Activated B cell treated with CpG ODN at 0.5 μM for 24 hours (primary cell): ENCODE measurements around the gene ANKRD34A. TPM values are rescaled to one million over a fixed set of nuclear protein-coding genes. Genes with fewer than 3 reads are reported as not detected.

Experiments
- ATAC-seq: fragments of 200-7000 bp; cut with Tn5 transposase; one replicate; pipeline ENCODE4 v1.10.0; 2021; ENCODE audit warnings: low read depth, mild to moderate bottlenecking, moderate library complexity
- CTCF ChIA-PET: fragments of 350-600 bp; sonication (Branson Sonifier 250); formaldehyde crosslinking; loops from one replicate; lab custom pipeline; 2021; ENCODE audit warnings: antibody characterized with exemption; lab: Charles Lee
- POLR2A ChIA-PET: fragments of 350-600 bp; sonication (Branson Sonifier 250); formaldehyde crosslinking; loops from one replicate; lab custom pipeline; 2021; ENCODE audit warnings: antibody characterized with exemption; lab: Charles Lee
- DNase-seq: peaks from one replicate; pipeline ENCODE4 v3.0.0; 2022
- H3K27ac Mint-ChIP-seq: one replicate; pipeline ENCODE4 v1.8.0; 2020; ENCODE audit warnings: mixed read lengths
- H3K27me3 Mint-ChIP-seq: one replicate; pipeline ENCODE4 v1.8.0; 2021; ENCODE audit warnings: mixed read lengths
- H3K36me3 Mint-ChIP-seq: one replicate; pipeline ENCODE4 v1.8.0; 2021; ENCODE audit warnings: low read depth, mixed read lengths
- H3K4me1 Mint-ChIP-seq: one replicate; pipeline ENCODE4 v1.8.0; 2021; ENCODE audit warnings: mixed read lengths
- H3K4me3 Mint-ChIP-seq: one replicate; pipeline ENCODE4 v1.8.0; 2020; ENCODE audit warnings: mild to moderate bottlenecking, mixed read lengths
- H3K9me3 Mint-ChIP-seq: one replicate; pipeline ENCODE4 v1.8.0; 2020; ENCODE audit warnings: mixed read lengths
- intact Hi-C: fragments of 100-400 bp; cut with micrococcal nuclease; formaldehyde crosslinking; loops from one replicate; pipeline ENCODE4 v1.15.1; 2024
- total RNA-seq: library from RNA; stranded (reverse); gene quantifications from 2 replicates; pipeline ENCODE4 v1.2.3, GENCODE V29; 2022
- TF ChIP-seq, protein P1 (sequence below): fragments of 200-600 bp; IDR thresholded peaks from one replicate; pipeline ENCODE4 v1.8.0; 2022; ENCODE audit warnings: antibody characterized with exemption, mild to moderate bottlenecking

The ANKRD34A gene
- total RNA-seq, 1 donor from 2014 or later = 1.4 TPM

DNA sequence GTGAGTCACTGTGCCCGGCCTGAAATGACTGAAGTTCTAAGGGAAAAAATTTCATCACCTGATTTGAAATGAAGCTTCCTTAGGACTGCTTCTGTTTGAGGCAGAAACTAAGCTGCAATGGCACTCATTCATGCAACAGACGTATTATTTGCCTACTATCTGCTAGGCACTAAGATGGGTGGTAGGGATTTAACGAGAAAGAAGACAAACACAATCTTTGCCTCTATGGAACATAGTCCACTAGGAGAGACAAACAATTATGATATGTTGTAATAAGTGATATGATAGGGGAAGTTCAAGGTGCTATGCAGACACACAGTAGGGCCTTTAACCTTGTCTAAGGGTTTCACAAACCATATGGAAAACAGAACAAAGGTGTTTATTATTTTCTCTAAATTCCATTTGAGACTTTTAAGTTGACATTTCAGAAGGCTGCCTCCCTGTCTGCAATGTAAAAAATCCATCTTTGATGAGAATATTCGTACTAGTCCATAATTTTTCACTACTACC lies 17.8 kb downstream of the ANKRD34A start:
- Mint-ChIP-seq H3K27ac (no peak overlapping the region), H3K36me3 (peaks cover 46% of the 10 kb centered on the region), H3K27me3 (no peaks in the 10 kb centered on the region), H3K4me1 (no peaks in the 10 kb centered on the region), H3K4me3 (no peak overlapping the region), H3K9me3 (no peaks in the 10 kb centered on the region)
- TF ChIP-seq, protein P1, sequence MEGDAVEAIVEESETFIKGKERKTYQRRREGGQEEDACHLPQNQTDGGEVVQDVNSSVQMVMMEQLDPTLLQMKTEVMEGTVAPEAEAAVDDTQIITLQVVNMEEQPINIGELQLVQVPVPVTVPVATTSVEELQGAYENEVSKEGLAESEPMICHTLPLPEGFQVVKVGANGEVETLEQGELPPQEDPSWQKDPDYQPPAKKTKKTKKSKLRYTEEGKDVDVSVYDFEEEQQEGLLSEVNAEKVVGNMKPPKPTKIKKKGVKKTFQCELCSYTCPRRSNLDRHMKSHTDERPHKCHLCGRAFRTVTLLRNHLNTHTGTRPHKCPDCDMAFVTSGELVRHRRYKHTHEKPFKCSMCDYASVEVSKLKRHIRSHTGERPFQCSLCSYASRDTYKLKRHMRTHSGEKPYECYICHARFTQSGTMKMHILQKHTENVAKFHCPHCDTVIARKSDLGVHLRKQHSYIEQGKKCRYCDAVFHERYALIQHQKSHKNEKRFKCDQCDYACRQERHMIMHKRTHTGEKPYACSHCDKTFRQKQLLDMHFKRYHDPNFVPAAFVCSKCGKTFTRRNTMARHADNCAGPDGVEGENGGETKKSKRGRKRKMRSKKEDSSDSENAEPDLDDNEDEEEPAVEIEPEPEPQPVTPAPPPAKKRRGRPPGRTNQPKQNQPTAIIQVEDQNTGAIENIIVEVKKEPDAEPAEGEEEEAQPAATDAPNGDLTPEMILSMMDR = no peak
- ChIA-PET CTCF (no interaction called here), POLR2A (no interaction called here)
- intact Hi-C loops = no loop called here
- DNase-seq = no peak
- ATAC-seq = no peak

DNA sequence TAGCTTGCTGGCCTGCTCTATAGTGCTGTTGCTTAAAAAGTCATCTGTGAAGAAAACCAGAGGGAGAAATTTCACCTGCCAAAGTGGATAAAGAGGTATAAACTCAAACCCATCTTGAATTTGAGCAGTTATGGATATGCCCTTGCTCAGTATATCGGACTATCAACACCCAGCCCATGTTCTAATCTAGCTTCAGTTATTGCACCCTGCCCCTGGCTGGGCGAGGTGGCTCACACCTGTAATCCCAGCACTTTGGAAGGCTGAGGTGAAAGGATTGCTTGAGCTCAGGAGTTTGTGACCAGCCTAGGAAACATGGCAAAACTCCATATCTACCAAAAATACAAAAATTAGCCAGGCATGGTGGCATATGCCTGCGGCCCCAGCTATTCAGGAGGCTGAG lies 19.8 kb downstream of the ANKRD34A start:
- ChIA-PET POLR2A (interaction anchor here (0.8 to 1.4 kb wide), 2 partner anchors 17 to 19 kb away, joined by 4 read pairs; partner anchors contain the start of genes ANKRD34A and RBM8A), CTCF (no interaction called here)
- Mint-ChIP-seq H3K4me1 (no peaks in the 10 kb centered on the region), H3K36me3 (peaks cover 47% of the 10 kb centered on the region), H3K4me3 (no peak overlapping the region), H3K27ac (no peak overlapping the region), H3K27me3 (no peaks in the 10 kb centered on the region), H3K9me3 (no peaks in the 10 kb centered on the region)
- intact Hi-C loops = no loop called here
- TF ChIP-seq, protein P1 = no peak
- DNase-seq (no peak), ATAC-seq (no peak)

DNA sequence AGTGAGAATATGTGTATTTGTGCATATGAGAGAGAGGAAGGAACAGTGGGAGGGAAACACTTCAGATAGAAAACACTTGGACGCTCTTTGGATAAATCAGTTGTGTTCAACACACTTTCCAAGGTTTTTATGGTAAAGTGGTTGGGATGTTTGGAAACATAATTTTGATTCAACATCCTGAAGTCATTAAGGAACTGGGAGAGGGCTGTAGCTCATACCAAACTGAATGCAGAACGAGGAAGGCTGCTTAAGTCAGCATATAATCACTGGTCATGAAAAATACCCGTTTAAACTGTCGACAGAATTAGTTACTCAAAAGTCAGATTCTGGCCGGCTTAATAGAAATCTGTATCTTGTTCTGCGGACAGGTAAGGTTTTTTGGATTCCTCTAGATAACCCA lies 21.5 kb downstream of the ANKRD34A start:
- POLR2A ChIA-PET = interaction anchor here (1.6 kb wide), 1 partner anchor 24 kb away, joined by 5 read pairs; the partner anchor contains the start of gene PEX11B
- Mint-ChIP-seq H3K9me3 (no peaks in the 10 kb centered on the region), H3K27me3 (no peaks in the 10 kb centered on the region), H3K27ac (no peak overlapping the region), H3K4me3 (no peak overlapping the region), H3K36me3 (peaks cover 44% of the 10 kb centered on the region), H3K4me1 (no peaks in the 10 kb centered on the region)
- CTCF ChIA-PET = interaction anchor here (2.0 kb wide), 1 partner anchor 15 kb away, joined by 5 read pairs; the partner anchor contains the start of gene LIX1L
- DNase-seq (no peak), ATAC-seq (no peak)
- intact Hi-C loops = no loop called here
- TF ChIP-seq, protein P1 = no peak

DNA sequence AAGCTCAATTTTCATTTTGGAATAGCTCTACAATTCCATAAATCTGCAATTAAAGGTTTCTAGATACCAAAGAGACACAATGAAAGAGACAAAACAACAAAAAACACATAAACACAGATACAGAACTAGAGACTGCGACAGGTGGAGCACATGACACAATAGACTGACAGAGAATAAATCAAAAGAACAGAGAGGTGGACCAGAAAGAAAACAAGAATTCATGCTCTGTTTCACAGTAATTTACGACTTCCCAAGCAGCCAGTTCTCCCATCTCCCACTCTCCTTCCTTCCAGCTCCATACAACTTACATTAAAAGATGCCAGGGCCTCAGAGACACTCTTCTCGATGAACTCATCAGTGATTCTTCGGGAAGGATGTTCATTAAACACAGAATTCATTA lies 22.0 kb downstream of the ANKRD34A start:
- CTCF ChIA-PET = interaction anchor here (2.0 kb wide), 1 partner anchor 15 kb away, joined by 5 read pairs; the partner anchor contains the start of gene LIX1L
- H3K4me3 Mint-ChIP-seq = no peak overlapping the region
- H3K36me3 Mint-ChIP-seq = peaks cover 47% of the 10 kb centered on the region
- intact Hi-C loops = no loop called here
- no peaks in the 10 kb centered on the region for H3K4me1 Mint-ChIP-seq
- H3K27ac Mint-ChIP-seq = no peak overlapping the region
- DNase-seq = no peak
- ATAC-seq = no peak
- TF ChIP-seq, protein P1 = no peak
- H3K27me3 Mint-ChIP-seq = no peaks in the 10 kb centered on the region
- POLR2A ChIA-PET = interaction anchor here (0.6 to 1.6 kb wide), 2 partner anchors 24 to 90 kb away, joined by 5 read pairs; partner anchors contain the start of gene PEX11B
- H3K9me3 Mint-ChIP-seq = no peaks in the 10 kb centered on the region

DNA sequence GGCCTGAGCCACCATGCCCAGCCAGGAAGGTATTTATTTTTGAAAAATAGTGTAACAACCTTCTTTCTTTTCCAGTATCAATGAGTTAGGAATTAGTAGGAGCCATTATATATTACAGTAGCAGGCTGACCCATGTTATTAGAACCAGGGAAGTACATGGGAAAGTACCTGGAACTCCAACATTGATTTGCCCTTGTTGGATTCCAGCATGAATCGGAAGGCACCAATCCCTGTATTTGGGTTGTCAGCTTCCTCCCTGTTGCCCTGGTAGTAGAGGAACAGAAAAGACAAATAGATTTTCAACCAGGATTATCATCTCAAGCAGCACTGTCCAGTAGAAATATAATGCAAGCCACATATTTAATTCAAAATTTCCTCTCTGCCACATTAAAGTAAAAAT lies 26.9 kb downstream of the ANKRD34A start:
- ATAC-seq = no peak
- H3K27me3 Mint-ChIP-seq = no peaks in the 10 kb centered on the region
- H3K36me3 Mint-ChIP-seq = peaks cover 44% of the 10 kb centered on the region
- ChIA-PET POLR2A (interaction anchor here (0.6 to 2.4 kb wide), 3 partner anchors 21 to 100 kb away, joined by 5 to 7 read pairs (median 5); partner anchors contain the start of gene LIX1L), CTCF (no interaction called here)
- no peak for DNase-seq
- H3K27ac Mint-ChIP-seq = no peak overlapping the region
- TF ChIP-seq, protein P1 = no peak
- peaks cover 11% of the 10 kb centered on the region for H3K4me1 Mint-ChIP-seq
- H3K4me3 Mint-ChIP-seq = no peak overlapping the region
- H3K9me3 Mint-ChIP-seq = no peaks in the 10 kb centered on the region
- intact Hi-C loops = no loop called here
